ENCODE results near the gene GRAMD2A. TPM values are rescaled to one million over a fixed set of nuclear protein-coding genes. Genes with fewer than 3 reads are reported as not detected.

Gene GRAMD2A
- total RNA-seq, 1 experiment from 2014 or later, result 1.3 TPM

DNA sequence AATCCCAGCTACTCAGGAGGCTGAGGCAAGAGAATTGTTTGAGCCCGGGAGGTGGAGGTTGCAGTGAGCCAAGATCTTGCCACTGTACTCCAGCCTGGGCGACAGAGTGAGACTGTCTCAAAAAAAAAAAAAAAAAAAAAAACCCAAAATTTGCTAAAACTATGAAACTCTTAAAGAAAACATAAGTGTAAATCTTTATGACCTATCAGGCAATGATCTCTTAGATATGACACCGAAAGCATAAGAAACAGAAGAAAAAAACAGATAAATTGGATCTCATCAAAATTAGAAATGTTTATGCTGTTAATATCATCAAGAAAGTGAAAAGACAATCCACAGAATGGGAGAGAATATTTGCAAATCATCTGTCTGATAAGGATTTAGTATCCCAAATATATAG is 15.3 kb downstream of the GRAMD2A start:
- TF ChIP-seq, protein P1, sequence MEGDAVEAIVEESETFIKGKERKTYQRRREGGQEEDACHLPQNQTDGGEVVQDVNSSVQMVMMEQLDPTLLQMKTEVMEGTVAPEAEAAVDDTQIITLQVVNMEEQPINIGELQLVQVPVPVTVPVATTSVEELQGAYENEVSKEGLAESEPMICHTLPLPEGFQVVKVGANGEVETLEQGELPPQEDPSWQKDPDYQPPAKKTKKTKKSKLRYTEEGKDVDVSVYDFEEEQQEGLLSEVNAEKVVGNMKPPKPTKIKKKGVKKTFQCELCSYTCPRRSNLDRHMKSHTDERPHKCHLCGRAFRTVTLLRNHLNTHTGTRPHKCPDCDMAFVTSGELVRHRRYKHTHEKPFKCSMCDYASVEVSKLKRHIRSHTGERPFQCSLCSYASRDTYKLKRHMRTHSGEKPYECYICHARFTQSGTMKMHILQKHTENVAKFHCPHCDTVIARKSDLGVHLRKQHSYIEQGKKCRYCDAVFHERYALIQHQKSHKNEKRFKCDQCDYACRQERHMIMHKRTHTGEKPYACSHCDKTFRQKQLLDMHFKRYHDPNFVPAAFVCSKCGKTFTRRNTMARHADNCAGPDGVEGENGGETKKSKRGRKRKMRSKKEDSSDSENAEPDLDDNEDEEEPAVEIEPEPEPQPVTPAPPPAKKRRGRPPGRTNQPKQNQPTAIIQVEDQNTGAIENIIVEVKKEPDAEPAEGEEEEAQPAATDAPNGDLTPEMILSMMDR (conservative IDR thresholded peaks at IDR 0.05), result no peak
- Histone ChIP-seq H3K79me2 (ENCODE audit: insufficient read depth, low read length) (no peaks in the 10 kb centered on the region), H3K9me3 (ENCODE audit: control insufficient read depth, low read depth, low read length) (no peaks in the 10 kb centered on the region), H4K5ac (ENCODE audit: insufficient read length, low read depth, low read length) (no peak overlapping the region), H3K23ac (ENCODE audit: insufficient read length, low read depth, low read length) (no peak overlapping the region), H3K27me3 (ENCODE audit: insufficient read depth, low read length) (no peaks in the 10 kb centered on the region), H2BK120ac (ENCODE audit: low read depth, low read length, poor library complexity, severe bottlenecking) (no peak overlapping the region), H3K27ac (ENCODE audit: insufficient read length, low read depth, low read length) (no peak overlapping the region), H2BK20ac (ENCODE audit: low read depth, low read length, poor library complexity, severe bottlenecking) (no peak overlapping the region), H3T11ph (ENCODE audit: low read length) (no peak overlapping the region), H3K4ac (ENCODE audit: low read depth, low read length) (no peak overlapping the region), H4K91ac (ENCODE audit: insufficient read length, low read depth, low read length) (no peak overlapping the region), H2BK5ac (ENCODE audit: insufficient read length, low read length) (no peak overlapping the region), H4K20me1 (ENCODE audit: control insufficient read depth, insufficient read depth, insufficient read length) (no peaks in the 10 kb centered on the region), H3K4me2 (ENCODE audit: insufficient read depth, insufficient read length, low read length) (no peak overlapping the region), H2AK5ac (ENCODE audit: insufficient read length, low read length) (no peak overlapping the region), H3K9ac (ENCODE audit: extremely low read depth, insufficient read length, low read length) (no peak overlapping the region), H3K18ac (ENCODE audit: insufficient read length, low read depth, low read length) (no peak overlapping the region), H3K4me1 (ENCODE audit: insufficient read depth, low read length) (no peaks in the 10 kb centered on the region), H3K23me2 (ENCODE audit: insufficient read length, low read depth, low read length, poor library complexity, severe bottlenecking) (no peaks in the 10 kb centered on the region), H3K14ac (ENCODE audit: insufficient read depth, low read length) (no peak overlapping the region), H4K8ac (replicated peaks; ENCODE audit: insufficient read length, low read depth, low read length) (no peak overlapping the region), H3K56ac (ENCODE audit: insufficient read length, low read depth, low read length) (no peak overlapping the region), H2AFZ (ENCODE audit: low read length) (no peak overlapping the region), H3K79me1 (ENCODE audit: insufficient read depth, low read depth, low read length, poor library complexity, severe bottlenecking) (no peaks in the 10 kb centered on the region), H2BK15ac (ENCODE audit: low read depth, low read length) (no peak overlapping the region), H2BK12ac (ENCODE audit: insufficient read length, low read depth, low read length) (no peak overlapping the region)
- no peaks in the 10 kb centered on the region for H3K36me3 Mint-ChIP-seq (ENCODE audit: insufficient read depth in 1 of 3, low read depth in 3 of 3)
- H3K9me3 Mint-ChIP-seq, result no peaks in the 10 kb centered on the region
- H3K4me1 Mint-ChIP-seq, result peaks cover 11 to 17% of the 10 kb centered on the region in 2 experiments
- peaks cover 29% of the 10 kb centered on the region for H3K27me3 Mint-ChIP-seq (ENCODE audit: low read depth)
- no peak overlapping the region for H3K27ac Mint-ChIP-seq
- H3K4me3 Mint-ChIP-seq, result no peak overlapping the region
- WGBS (ENCODE audit: extremely low coverage, insufficient read length, low lambda C conversion rate), result no CpG with 5 or more reads among the region's 3 CpGs
- DNase-seq, result no peak
